Measurements from ENCODE around the gene RNASE1.
A peak's percentile ranks its signal among the peaks of the same experiment; 100 is the strongest.

Gene RNASE1

GRCh38 chr14:20802341-20803084 is at the start of gene RNASE1:
Gene RNASE1, minus strand, starts transcription at chr14:20802844. Its CDS starts 776 bp downstream, at chr14:20802068.
- in situ Hi-C loops (cut with HindIII; ENCODE audit: low sequenced_read_pairs): no loop called here
- no peak for TF ChIP-seq CTCF (IDR thresholded peaks at IDR 0.05; ENCODE audit: low read depth, low read length)

DNA sequence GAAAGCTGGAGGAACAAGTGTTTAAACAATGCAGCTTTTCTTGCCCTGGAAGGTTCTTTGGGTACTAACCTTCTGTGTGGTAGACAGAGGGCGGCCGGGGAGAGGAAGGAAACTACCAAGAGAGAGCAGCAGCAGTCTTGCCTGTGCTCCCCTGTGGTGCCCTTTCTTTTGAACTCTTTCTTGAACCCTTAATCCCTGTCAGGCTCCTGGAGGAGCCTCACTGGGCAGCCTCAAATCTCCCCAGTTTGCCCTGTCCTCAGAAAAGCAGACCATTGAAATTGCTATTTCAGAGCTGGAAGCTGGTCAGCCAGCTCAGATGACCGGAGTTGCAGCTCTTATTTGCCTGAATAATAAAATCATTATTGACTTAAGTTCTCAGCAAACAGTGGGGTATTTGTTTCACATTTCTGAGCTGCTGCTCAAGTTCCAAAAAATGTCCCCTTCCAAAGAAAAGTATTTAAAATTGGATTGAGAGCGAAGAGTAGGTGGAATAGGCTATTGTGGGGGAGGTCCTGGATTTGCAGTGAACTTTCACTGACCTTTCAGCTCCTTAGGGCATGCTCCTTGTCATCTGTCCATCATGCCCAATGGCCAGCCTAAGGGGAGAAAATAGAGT is 46.4 kb upstream of the RNASE1 start:
- in situ Hi-C loops (cut with HindIII; ENCODE audit: low sequenced_read_pairs): no loop called here
- TF ChIP-seq CTCF (IDR thresholded peaks at IDR 0.05; ENCODE audit: low read depth, low read length): no peak
- no peak for DNase-seq (ENCODE audit: low read depth, low spot score)
- H3K4me3 ChIP-seq (ENCODE audit: low read depth, low read length): no peak overlapping the region

More at GRCh38 chr14:20802341-20803084, at the start of gene RNASE1:
- no peak for DNase-seq (ENCODE audit: low read depth, low spot score)
- H3K4me3 ChIP-seq (ENCODE audit: low read depth, low read length): no peak within 1 kb of the TSS

DNA sequence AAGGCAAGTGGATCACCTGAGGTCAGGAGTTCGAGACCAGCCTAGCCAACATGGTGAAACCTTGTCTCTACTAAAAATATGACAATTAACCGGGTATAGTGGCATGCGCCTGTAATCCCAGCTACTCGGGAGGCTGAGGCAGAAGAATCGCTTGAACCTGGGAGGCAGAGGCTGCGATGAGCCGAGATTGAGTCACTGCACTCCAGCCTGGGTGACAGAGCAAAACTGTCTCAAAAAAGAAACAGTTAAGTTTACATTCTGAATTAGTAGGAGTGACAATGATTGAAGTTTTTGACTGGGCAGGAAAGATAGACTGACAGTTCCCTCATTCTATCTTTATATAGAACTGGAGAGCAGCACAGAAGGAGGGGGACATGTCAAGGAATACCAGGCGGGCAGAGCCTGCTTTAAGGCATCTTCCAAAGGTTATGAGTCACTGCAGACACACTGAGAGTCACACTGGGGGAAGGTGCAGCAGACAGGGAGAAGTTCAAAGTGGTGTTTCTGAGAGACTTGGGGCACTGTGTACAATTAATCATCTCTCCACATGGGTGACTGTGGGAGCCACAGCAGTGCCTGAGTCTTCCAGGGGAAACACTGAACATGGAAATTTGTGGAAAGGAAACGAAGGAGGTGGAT is 45.8 kb upstream of the RNASE1 start:
- TF ChIP-seq CTCF (IDR thresholded peaks at IDR 0.05; ENCODE audit: low read depth, low read length): no peak
- H3K4me3 ChIP-seq (ENCODE audit: low read depth, low read length): no peak overlapping the region
- in situ Hi-C loops (cut with HindIII; ENCODE audit: low sequenced_read_pairs): no loop called here
- peak; percentile 2 for DNase-seq (ENCODE audit: low read depth, low spot score)

DNA sequence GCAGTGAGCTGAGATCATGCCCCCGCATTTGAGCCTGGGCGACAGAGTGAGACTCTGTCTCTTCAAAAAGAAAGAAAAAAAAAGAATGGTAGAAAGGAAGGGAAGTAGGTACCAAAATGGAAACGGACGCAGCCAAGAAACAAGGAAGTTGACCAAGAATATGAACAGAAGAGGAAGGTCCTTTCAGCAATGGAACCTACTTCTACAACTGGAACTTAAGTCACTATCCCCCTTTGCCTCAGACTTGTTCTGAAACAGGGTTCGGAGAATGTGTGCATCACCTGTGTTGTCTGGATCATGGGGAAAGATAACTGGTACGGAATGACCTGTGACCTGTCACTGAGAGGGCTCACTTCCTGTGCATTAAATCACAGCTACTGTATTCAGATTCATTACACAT is 43.9 kb upstream of the RNASE1 start:
- in situ Hi-C loops (cut with HindIII; ENCODE audit: low sequenced_read_pairs): no loop called here
- H3K4me3 ChIP-seq (ENCODE audit: low read depth, low read length): no peak overlapping the region
- no peak for TF ChIP-seq CTCF (IDR thresholded peaks at IDR 0.05; ENCODE audit: low read depth, low read length)
- DNase-seq (ENCODE audit: low read depth, low spot score): no peak

- TF ChIP-seq CTCF (IDR thresholded peaks at IDR 0.05; ENCODE audit: low read depth, low read length): no peak
- in situ Hi-C loops (cut with HindIII; ENCODE audit: low sequenced_read_pairs): no loop called here
- DNase-seq (ENCODE audit: low read depth, low spot score): no peak
- no peak overlapping the region for H3K4me3 ChIP-seq (ENCODE audit: low read depth, low read length)
Observed at GRCh38 chr14:20841096-20841495, 38.5 kb upstream of the RNASE1 start.

- TF ChIP-seq CTCF (IDR thresholded peaks at IDR 0.05; ENCODE audit: low read depth, low read length): no peak
- no peak for DNase-seq (ENCODE audit: low read depth, low spot score)
- no peak overlapping the region for H3K4me3 ChIP-seq (ENCODE audit: low read depth, low read length)
- in situ Hi-C loops (cut with HindIII; ENCODE audit: low sequenced_read_pairs): no loop called here
Observed at GRCh38 chr14:20837831-20838230, 35.2 kb upstream of the RNASE1 start.
